Lung microvascular endothelial cell (primary cell): ENCODE data around the gene SUGP1. TPM values are rescaled to one million over a fixed set of nuclear protein-coding genes. Genes with fewer than 3 reads are reported as not detected.
"Not testable (repeated sequence)": the region's sequence is repeated elsewhere in the genome, so short reads cannot be mapped to it uniquely, and the experiment has no call there.

Experiments used
- DNase-seq, 2 donors: peaks; one replicate each; pipeline versions ENCODE4 v3.0.0 to v3.0.0-alpha.2; 2010; ENCODE audit warnings: low read depth in 2 of 2
- total RNA-seq: library from RNA; depleted of rRNA; stranded (reverse); fragments of >200 nt; gene quantifications from 2 replicates; pipeline ENCODE4 v1.2.1, GENCODE V29; 2014

SUGP1 gene
- total RNA-seq, 1 donor from 2014 or later: 22.6 TPM

DNA sequence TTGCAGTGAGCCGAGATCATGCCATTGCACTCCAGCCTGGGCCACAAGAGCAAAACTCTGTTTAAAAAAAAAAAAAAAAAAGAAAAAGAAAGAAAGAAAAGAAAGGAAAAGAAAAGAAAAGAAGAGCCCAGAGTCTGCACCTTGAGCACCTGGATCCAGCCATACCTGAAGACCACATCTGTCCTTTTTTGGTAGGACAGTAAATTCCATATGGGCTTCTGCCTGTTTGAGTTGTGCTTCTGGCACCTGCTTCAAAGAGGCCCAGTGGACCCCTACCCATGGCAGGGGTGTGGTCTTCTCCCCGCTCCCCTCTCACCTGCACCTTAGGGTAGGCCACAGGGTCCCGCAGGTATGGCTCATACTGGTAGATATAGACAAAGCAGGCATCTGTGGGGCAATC, 53.0 kb downstream of the SUGP1 start:
- no peak for DNase-seq

DNA sequence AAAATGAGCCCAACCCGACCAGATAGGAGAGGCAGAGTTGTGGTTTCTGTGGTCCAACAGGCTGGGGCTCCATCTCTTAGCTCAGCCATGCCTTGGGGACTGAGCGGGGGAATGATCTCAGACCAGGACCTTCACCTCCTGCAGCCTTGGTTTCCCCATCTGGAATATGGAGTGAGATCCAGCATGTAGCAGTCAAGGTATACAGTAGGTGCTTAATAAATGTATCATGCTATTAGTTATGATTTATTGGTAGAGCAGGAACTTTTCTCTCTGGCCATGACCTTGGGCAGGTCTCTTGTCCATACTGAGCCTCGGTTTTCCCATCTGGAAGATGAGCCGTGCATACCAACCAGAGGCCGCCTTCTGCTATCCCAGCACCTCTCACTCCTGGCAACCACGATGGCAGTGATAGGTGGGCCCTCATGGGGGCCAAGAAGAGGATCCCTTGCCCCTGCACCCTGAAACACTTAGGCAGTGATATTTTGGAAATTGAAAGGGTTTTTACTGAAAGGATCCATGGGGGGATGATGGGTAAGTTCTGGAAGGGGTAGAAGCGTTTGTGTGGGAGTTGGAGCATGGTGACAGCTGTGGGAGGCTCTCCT, 56.3 kb downstream of the SUGP1 start:
- no peak for DNase-seq

DNA sequence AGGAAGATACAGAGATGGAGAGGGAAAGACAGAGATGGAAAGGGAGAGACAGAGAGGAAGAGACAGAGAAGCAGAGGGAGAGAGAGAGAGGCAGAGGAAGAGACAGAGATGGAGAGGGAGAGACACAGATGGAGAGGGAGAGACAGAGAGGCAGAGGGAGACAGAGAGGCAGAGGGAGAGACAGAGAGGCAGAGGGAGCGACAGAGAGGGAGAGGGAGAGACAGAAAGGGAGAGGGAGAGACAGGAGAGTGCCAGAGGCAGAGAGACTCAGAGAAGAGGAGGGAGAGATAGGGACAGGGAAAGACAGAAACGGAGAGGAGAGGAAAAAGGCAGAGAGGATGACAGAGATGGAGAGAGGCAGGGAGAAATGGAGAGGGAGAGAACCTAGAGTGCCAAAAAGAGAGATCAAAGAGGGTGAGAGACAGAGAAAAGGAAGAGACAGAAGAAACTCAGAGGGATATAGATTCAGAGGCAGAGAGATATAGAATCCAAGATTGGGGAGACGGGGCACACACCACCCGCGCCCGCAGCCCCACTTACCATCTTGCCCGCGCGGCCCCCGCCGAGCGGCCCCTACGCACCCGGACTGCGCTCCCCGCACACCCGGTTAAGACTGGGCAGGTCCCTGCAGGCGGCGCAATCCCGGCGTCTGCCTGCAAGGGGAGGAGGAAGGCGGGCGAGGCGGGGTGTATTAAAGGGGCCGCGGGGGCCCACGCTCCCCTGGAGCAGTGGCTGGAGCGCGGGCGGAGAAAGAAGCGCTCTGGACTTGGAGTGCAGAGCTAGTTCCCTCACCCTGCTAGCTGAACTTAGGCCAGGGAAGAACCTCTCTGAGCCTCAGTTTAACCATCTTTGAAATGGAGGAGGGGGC, 57.9 kb downstream of the SUGP1 start:
- no peak for DNase-seq

DNA sequence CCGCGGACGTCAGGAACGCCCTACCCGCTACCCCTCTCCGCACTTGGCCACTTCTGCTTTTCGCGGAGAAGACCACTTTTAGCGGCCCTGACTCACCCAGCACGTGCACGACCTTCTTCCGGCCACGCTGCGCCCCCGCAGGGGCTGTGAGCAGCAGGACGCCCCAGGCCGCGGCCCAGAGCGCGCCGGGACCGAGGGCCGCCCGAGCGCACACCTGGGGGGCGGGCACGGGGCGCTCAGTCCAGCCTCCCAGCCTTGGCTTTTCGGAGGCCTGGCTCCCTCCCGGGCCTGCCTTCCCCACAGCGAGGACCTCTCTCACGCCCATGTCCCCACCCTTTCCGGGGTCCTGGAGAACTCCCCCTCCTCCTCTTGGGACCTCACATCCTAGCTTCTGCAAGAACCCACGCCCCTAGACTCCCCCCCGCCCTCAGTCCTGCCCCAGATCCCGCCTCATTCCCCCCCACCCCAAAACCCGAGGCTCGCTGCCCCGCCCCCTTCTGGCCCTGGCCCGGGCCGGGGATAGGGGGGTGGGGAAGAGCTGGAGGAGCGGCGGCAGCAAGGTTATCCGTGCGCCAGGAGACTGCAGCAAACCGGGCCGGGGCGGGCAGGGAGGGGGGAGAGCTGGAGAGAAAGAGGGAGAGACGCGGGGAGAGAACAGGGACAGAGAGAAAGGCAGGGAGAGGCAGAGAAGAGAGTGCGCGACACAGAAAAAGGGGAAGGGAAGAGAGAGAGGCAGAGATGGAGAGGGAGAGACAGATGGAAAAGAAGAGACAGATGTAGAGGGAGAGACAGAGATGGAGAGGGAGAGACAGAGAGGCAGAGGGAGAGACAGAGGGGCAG, 58.7 kb downstream of the SUGP1 start:
- no peak for DNase-seq

DNA sequence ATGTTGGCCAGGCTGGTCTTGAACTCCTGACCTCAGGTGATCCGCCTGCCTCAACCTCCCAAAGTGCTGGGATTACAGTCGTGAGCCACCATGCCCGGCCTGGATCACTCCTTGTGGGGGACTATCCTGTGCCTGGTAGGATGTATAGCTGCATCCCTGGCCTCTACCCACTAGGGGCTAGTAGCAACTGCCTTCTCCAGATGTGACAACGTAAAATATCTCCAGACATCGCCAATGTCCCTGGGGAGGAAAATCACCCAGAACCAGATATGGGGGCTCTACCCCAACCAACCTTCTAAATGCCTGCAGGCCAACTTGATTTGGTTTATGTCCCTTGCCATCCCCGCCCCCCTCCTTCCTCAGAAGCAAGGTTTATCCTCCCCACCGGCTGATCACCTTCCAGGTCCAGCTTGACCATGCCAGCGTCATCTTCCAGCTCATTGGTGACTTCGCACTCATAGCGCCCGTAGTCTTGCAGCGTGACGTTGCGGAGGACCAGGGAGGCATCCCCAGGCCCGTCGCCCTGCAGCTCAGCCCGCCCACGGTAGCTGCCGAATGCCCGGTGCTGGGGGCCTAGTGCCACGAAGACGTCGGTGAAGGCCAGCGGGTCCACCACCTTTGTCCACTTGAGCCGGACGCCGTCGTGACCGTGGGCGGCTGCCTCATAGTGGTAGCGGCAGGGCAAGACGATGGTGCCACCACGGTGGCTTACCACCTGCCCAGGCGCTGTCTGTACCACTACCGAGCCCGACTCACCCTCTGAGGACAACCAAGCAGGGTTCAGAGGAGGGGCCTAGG, 59.7 kb downstream of the SUGP1 start:
- DNase-seq: no peak

DNA sequence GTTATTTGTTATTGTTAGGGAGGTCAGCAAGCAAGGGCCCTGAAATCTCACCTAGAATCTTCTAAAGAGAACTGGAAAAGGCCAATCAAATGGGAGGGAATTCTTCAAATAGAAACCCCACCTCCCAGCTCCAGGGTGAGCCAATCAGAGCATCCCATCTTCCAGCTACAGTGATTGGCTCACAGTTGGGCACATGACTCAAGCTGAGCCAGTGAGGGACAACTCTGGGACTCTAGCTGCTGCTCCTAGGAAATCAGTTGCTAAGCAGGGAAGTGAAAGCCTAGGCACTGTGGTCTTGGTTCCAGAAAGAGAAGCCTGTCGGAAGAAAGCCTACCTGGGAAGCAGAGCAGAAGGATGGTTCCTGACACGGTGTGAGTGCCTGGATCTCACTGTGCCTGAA, 60.6 kb downstream of the SUGP1 start:
- DNase-seq: peak; percentile 10 to 36

DNA sequence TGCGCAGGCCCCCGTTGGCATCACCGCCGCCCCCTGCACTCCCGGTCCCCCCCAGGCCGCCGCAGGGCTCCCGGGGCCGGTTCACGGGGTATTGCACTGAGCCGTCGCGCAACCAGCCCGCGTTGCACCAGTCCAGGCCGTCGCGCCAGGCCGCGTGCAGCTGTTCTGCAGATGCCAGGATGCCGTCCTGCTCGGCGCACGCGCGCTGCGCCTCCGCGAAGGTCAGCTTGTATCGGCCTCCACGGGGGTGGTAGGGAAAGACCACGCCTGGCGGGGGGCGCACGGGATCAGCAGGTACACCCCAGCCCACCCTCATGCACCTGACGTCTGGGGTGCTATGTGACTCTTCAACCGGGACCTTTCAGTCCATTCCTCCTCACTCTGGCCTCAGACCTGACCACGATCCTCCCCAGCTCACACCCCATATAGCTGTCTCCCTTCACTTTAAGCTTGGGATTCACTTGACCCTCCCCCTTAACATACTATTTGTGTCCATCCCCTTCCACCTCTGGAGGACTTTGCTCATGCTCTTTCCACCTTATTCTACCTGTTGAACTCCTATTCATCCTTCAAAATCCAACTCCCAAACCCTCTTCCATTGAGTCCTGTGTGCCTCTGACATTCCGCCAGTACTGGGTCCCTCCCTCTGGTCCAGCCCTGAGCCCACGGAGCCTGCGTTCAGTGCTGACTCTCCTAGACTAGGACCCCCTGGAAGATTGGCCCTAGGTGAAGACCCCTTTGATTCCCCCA, 61.5 kb downstream of the SUGP1 start:
- DNase-seq: no peak

DNA sequence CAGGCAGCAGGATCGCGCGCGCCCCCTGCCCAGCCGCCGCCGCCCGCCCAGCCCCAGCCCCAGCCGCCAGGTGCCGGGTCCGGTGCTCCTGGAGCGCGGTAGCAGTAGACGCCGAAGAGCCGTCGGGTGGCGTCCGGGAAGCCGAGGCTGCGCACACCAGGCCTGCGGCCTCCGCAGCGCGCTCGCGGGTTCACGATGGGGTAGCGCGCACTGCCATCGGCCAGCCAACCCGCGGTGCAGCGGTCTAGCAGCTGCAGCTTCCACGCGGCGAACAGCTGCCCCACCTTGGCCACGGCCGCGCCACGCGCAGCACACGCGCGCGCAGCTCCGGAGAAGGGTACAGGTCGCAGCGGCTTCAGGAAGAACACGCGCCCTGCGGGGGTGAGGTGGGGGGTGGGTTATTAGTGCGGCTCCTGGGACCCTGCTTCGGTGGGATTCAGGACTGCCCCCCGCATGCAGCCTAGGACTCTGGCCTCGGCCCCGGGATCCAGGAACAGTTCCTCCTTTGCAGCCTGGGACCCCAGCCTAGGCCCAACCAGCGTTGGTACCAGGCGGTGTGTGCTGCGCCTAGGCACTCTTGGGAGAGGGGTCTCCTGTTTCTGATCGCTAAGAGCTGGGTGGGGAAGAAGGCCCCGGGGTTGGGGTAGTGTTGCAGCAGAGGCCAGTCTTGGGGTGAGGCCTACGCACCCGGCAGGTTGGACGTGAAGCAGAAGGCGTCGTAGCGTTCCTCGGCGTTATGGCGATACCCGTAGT, 62.3 kb downstream of the SUGP1 start:
- DNase-seq: no peak

DNA sequence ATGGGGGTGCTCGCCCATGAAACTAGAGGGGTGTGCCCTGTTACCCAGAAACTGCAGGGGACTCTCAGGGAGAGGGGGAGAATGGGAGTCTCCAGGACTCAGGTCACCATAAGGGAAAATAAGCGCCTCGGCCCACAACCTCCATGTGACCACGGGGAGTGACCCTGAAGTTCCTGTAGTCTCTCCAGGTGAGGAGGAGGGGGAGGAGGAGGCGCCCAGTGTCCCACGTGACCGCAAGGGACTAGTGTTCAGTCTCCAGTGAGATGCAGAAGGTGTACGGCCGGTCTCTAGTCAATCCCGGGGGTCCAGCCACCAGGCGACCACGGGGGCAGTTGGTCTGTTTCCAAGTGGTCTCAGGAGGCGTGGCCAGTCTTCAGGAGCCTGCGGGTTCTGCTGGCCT, 63.2 kb downstream of the SUGP1 start:
- no peak for DNase-seq

DNA sequence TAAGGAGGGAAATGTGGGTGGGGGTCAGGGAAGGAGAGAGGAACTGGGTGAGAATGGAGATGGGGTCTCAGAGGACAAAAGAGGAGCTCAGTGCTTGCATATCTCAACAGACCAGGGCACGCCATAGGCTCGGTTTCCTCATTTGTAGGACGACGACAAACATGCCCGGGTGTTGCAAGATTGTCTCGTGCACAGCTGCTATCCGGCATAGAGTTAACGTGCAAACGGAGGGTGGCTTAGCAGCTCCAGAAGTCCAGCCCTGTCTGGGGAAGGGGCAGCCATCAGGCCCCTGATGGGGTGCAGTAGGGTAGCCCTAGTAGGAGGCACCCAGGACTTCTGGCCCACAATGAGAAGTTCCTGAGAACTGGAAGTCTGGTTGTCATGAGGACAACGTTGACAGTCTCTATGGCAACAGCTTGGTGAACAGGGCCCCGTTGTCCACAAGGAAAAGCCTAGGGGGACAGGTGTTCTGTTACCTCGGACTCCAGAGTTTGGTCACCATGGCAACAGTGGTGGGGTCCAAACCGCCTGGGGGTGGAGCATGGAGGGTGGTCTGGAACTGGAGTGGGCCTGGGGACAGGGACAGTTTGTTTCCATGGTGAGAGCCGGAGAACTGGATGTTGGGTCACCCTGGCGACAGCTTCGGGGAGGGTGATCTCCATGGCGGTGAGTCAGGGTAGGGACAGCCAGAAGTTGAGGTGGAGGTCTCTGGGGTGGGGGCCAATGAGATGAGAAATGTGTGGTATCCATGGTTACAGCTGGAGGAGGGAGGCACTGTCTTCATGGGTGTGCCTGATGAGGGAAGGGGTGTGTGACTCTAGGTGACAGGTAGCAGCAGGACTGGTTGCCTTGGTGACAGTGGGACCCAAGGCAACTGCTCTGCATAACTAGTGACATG, 64.0 kb downstream of the SUGP1 start:
- no peak for DNase-seq

DNA sequence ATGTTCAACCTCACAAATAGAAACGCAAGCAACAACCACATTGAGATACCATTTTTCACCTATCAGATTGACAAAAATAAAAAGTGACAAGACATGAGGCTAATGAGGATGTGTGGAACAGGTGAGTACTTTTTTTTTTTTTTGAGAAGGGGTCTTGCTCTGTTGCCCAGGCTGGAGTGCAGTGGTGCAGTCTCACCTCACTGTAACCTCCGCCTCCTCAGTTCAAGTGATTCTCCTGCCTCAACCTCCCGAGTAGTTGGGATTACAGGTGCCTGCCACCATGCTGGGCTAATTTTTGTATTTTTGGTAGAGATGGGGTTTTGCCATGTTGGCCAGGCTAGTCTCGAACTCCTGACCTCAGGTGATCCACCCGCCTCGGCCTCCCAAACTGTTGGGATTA, 66.9 kb downstream of the SUGP1 start:
- not testable (repeated sequence) for DNase-seq

DNA sequence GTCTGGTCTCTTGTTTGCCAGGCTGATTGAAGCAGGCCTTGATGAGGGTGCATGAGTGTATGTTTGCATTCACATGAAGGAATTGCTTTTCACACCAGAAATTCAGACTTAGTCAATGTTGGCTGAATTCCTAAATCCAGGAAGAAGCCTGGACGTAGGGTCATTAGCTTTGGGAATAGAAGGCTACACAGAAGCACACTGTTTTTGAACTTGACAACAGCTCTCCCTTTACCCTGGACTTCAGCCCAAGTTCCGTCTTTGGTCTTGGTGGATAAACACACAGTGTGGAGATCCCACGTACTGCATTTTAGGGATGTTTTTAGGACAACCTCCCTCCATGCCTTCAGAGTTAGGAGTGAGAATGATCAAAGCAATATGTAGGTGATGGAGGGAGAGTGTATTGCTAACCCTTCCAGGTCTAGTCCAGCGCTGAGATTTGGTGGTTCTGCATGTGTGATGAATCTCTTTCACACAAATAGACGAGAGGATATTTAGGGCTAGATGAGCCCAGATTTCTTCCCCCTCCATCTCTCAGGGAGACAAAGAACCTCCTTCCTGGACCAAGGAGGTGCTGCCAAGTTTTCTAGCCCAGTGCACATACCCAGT, 70.0 kb downstream of the SUGP1 start:
- DNase-seq: no peak

DNA sequence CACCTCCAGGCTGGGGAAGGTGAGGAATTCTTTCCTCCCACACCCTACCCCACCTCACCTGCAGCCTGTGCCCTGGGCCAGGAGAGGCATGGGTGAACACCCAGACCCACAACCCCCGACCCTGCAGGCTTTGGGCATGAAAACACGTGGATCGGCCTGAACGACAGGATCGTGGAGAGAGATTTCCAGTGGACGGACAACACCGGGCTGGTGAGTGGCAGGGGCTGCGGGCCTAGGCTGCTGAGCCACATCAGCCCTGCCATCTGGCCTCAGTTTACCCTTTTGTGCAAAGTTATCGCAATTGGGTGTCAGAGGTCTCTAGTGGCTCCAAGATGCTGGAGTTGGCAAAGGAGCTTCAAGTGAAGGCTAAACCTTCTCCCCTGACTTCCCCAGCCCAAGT, 79.8 kb downstream of the SUGP1 start:
- DNase-seq: no peak

DNA sequence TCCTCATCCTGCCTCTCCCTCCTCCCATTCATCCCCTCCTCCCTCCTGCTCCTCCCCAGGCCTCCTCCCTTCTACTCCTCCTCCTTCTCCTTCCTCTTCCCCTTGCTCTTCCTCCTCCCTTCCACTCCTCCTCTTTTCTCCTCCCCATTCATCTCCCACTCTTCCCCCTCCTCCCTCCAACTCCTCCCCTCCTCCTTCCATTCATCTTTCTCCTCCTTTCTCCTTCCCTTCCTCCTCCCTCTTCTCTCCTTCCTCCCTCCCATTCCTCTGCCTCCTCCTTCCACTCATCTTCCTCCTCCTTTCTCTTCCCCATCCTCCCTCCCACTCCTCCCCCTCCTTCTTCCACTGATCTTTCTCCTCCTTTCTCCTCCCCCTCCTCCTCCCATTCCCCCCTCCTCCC, 80.6 kb downstream of the SUGP1 start:
- no peak for DNase-seq

DNA sequence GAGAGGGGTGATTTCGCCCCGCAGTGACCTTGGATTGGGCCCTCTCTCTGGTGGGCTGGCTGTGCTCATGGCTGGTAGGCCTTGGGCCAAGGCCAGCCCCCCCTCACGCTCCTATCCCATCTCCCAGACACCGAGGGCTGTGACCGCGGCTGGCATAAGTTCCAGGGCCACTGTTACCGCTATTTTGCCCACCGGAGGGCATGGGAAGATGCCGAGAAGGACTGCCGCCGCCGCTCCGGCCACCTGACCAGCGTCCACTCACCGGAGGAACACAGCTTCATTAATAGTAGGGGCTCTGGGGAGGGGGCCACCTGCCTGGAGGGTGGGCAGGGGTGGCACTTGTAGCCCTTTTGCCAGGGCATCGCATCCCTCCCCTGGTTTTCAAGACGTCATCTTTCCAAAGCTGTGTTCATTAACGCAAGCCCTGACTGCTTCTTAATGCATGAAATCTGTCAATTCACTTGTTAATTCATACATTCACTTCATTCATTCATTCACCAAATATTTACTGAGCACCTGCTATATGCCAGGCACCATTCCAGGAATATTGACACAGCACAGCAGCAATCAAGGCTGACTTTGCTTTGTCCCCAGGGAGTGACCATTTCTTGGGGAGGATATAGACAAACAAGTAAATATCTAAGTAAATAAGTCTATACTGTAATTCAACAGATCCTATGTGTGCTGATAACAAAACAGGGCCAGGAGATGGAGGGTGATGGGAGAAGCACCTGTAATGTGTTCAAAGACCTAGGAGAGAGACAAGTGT, 82.0 kb downstream of the SUGP1 start:
- no peak for DNase-seq

DNA sequence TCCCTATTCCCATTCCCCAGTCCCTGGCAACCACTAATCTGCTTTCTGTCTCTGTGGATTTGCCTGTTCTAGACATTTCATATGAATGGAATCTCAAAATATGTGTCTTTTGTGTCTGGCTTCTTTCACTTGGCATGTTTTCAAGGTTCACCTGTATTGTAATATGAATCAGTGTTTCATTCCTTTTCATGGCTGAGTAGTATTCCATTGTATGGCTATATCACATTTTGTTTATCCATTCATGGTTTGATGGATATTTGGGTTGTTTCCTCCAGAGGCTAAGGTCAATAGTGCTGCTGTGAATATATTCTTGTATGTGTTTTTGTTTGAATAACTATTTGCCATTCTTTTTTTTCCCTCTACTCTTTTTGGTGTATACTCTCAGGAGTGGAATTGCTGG, 84.1 kb downstream of the SUGP1 start:
- no peak for DNase-seq

DNA sequence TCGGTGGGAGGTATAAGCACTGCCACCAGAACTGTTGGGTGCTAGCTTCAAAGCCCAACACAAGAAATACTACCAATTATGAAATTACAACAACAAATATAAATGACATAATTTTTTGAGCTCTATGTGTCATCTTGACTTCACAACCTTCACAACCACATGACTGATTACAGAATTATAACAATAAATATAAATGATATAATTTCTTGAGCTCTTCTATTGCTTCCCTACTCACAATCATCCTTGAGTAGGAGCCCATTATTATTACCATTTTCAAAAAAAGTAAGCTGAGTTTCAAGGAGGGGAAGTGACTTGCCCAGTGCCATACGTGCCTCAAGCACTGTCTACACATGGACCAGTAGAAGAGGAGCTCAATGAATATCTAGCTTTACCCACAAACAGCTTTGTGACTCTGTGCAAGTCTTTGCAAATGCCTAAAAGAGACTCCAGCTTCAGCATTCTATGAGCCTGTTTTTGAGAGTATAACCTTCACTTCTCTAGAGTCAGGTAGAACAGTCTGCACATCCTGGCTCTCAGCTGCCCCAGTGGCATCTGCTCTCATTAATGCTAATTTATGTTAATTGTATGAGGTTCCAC, 86.0 kb downstream of the SUGP1 start:
- no peak for DNase-seq
